Spinal cord (tissue), 10 donors: ENCODE results near the gene TMEM192. TPM values are rescaled to one million over a fixed set of nuclear protein-coding genes. Genes with fewer than 3 reads are reported as not detected.
"Not testable (repeated sequence)": the region's sequence is repeated elsewhere in the genome, so short reads cannot be mapped to it uniquely, and the experiment has no call there.

ENCODE experiments used
- DNase-seq, 6 donors: peaks; one replicate each; pipeline versions ENCODE4 v3.0.0 to v3.0.0-alpha.2; 2013 to 2015; ENCODE audit warnings: low spot score in 6 of 6, low read depth in 4 of 6
- H3K27ac ChIP-seq: one replicate; pipeline ENCODE4 v1.5.1; 2013; ENCODE audit warnings: low read depth, low read length, control low read depth
- H3K27me3 ChIP-seq: one replicate; pipeline ENCODE4 v1.6.1; 2013; ENCODE audit warnings: low read length; ENCODE audit not compliant: control insufficient read depth, insufficient read depth
- H3K36me3 ChIP-seq: one replicate; pipeline ENCODE4 v1.6.1; 2013; ENCODE audit warnings: low read length; ENCODE audit not compliant: control insufficient read depth, insufficient read depth
- H3K4me1 ChIP-seq: one replicate; pipeline ENCODE4 v1.6.1; 2013; ENCODE audit warnings: low read length; ENCODE audit not compliant: control insufficient read depth, insufficient read depth
- H3K4me3 ChIP-seq: one replicate; pipeline ENCODE4 v1.5.1; 2013; ENCODE audit warnings: low read depth, low read length, control low read depth
- H3K9me3 ChIP-seq: one replicate; pipeline ENCODE4 v1.6.1; 2013; ENCODE audit warnings: low read length; ENCODE audit not compliant: control insufficient read depth, insufficient read depth
- WGBS: methylation state at CpG from one replicate; pipeline ENCODE4 v1.1.5; 2013; ENCODE audit warnings: missing lambda C conversion rate; ENCODE audit not compliant: insufficient coverage; 5-methylcytosine and 5-hydroxymethylcytosine counted together
- polyA plus RNA-seq, 2 donors: library from polyadenylated mRNA; unstranded; fragments of 120-200 nt; gene quantifications; one replicate each; pipeline ENCODE4 v1.2.1, GENCODE V29; 2013; ENCODE audit not compliant: insufficient read length in 2 of 2
- total RNA-seq, 2 donors: library from RNA; depleted of rRNA in 1 of 2; stranded (reverse); fragments of 120-200 nt in 1 of 2; fragments of >200 nt in 1 of 2; gene quantifications; one replicate each; pipeline versions ENCODE4 v1.2.3 to v1.2.4, GENCODE V29; 2013 to 2014
- donor health status: healthy.

Gene TMEM192
- total and polyA plus RNA-seq, 4 donors: 17.9 to 20.6 (median 19.1) TPM

DNA sequence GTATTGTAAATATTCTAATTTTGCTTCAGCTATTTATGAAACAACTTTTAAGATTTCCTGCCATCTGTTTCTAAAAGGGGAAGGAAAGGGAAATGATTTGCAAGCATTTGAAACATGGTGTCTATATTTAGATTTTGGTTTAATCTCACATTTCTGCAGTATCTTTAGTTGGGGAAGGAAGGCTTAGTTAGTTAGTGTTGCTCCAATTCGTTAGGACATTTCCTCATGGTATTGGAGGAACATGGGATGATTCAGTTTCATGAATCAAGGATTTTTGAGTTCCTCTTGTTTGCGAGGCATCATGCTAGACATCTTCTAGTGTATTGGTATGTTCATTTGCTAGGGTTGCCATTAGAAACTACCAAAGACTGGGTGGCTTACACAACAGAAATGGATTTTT lies 20.5 kb upstream of the TMEM192 start:
- Histone ChIP-seq H3K9me3 (no peaks in the 10 kb centered on the region), H3K4me1 (no peaks in the 10 kb centered on the region), H3K27me3 (no peaks in the 10 kb centered on the region), H3K27ac (no peak overlapping the region), H3K36me3 (no peaks in the 10 kb centered on the region), H3K4me3 (no peak overlapping the region)
- WGBS: 100% methylated on average over 1 of the region's 2 CpGs
- peak in 1 of 6 donors; percentile 21 for DNase-seq

DNA sequence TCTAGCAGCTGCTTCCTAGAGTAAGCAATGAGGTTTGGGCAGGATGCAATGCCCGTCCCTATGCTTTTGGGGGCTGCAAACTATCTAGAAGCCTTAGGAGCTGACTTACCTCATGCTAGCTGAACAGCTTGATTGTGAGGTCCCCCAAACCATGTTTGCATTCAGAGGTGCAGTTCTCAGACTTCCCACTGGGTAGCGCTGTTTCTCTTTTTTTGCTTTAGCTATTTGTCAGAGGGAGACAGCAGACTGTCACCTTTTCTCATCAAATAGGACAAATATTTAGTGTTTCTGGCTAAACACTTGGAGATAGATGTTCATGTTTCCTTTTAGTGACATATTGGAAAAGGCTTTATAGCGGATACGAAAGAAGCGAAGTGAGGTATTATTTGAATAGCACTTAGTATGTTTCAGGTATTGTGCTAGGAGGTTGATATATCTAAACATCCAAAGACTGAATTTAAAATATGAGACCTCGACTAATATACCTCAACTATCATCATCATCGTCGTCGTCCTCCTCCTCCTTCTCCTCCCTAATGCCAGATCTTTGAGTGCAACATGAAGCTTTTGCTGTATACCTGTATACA lies 18.7 kb upstream of the TMEM192 start:
- H3K27ac ChIP-seq: no peak overlapping the region
- H3K4me3 ChIP-seq: no peak overlapping the region

DNA sequence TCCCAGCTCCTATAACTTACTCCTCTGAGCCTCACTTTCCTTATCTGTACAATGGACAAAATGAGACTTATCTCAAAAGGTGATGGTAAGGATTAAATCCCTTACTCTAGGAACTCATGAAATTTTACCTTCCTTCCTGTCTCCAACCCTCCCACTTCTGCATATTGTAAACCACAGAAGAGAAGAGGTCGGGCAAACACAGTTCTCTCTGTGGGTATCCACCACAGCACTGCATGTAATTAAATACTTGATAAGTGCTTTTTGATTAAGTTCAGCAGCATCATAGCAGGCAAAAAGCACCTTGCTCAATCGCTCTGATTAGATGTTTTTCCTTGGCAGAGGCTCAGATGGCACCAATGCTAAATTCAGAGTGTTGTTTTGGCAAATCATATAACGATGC lies 17.3 kb upstream of the TMEM192 start:
- Histone ChIP-seq H3K4me3 (no peak overlapping the region), H3K4me1 (no peaks in the 10 kb centered on the region), H3K27ac (no peak overlapping the region), H3K36me3 (no peaks in the 10 kb centered on the region), H3K9me3 (no peaks in the 10 kb centered on the region), H3K27me3 (no peaks in the 10 kb centered on the region)
- DNase-seq: peak in 1 of 6 donors; percentile 7
- no CpG with 5 or more reads among the region's 3 CpGs for WGBS

More for the DNA sequence above, 18.7 kb upstream of the TMEM192 start:
- Histone ChIP-seq H3K36me3 (no peaks in the 10 kb centered on the region), H3K9me3 (no peaks in the 10 kb centered on the region), H3K4me1 (no peaks in the 10 kb centered on the region), H3K27me3 (no peaks in the 10 kb centered on the region)
- peak; percentile 59 to 93 (median 68) for DNase-seq
- 0% methylated on average over 2 of the region's 9 CpGs for WGBS

DNA sequence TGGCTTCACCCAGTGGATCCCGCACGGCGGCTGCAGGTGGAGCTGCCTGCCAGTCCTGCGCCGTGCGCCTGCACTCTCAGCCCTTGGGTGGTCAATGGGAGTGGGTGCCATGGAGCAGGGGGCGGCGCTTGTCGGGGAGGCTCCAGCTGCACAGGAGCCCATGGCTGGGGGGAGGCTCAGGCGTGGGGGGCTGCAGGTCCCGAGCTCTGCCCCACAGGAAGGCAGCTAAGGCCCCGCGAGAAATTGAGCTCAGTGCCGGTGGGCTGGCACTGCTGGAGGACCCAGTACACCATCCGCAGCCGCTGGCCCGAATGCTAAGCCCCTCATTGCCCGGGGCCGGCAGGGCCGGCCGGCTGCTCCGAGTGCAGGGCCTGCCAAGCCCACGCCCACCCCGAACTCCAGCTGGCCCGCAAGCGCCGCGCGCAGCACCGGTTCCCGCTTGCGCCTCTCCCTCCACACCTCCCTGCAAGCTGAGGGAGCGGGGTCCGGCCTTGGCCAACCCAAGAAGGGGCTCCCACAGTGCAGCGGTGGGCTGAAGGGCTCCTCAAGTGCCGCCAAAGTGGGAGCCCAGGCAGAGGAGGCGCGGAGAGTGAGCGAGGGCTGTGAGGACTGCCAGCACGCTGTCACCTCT lies 13.3 kb upstream of the TMEM192 start:
- H3K27me3 ChIP-seq, H3K9me3 ChIP-seq, H3K4me1 ChIP-seq, DNase-seq, H3K27ac ChIP-seq, H3K4me3 ChIP-seq, H3K36me3 ChIP-seq: not testable (repeated sequence)
- 97% methylated on average over 34 of the region's 40 CpGs for WGBS

DNA sequence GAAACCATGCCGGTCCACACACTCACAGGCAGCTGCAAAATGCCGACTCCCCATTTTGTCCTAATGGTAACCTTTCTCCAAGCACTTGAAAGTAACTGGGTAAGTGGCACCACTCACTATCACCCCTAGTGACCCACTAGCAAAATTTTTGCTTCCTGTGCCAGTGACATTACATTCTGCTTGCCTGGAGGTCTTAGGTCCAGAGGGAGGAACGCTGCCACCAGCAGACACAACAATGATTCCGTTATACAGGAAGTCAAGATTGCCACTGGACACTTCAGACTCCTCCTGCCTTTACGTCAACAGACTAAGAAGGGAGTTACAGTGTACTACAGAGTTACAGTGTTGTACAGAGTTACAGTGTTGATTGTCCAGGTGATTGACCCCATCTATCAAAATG lies 11.8 kb upstream of the TMEM192 start:
- no peak for DNase-seq
- no peaks in the 10 kb centered on the region for H3K36me3 ChIP-seq

DNA sequence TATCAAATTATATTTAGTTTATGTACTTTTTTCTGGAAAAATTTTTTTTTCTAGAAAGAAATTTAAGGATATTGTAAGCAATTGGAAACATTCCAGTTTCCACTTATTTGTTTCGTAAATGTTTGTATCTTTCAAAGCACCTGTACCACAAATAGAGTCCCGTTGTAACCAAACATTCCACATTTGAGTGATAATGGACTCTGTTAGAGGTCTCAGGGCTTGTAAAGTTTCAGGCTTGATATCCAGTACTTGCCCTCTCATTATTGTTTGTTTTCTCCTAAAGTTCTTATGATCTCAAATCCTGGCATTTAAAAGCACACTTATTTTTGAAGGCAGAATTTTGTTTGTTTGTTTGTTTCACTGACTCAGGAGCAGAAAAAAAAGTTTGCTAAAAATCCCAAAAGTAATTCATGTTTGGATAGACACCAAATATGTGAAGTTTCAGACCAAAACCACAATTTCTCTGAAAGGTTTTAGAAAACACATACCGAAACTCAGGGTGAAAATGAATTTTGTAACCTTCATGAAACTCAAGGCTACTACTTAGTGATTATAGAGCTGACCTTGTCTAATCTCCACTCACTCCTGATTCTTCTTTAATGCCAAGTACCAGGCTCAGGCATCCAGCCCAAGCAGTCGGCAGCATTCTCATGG lies 5.7 kb upstream of the TMEM192 start:
- H3K4me1 ChIP-seq: peaks cover 4% of the 10 kb centered on the region
- H3K27ac ChIP-seq: no peak overlapping the region
- no peak for DNase-seq
- no peaks in the 10 kb centered on the region for H3K36me3 ChIP-seq
- H3K4me3 ChIP-seq: no peak overlapping the region
- no peaks in the 10 kb centered on the region for H3K27me3 ChIP-seq
- H3K9me3 ChIP-seq: no peaks in the 10 kb centered on the region
- 100% methylated on average over 1 of the region's 4 CpGs for WGBS

More for the DNA sequence above, 11.8 kb upstream of the TMEM192 start:
- 97% methylated on average over 3 of the region's 5 CpGs for WGBS
- no peaks in the 10 kb centered on the region for H3K4me1 ChIP-seq
- H3K9me3 ChIP-seq: no peaks in the 10 kb centered on the region
- no peak overlapping the region for H3K4me3 ChIP-seq
- H3K27ac ChIP-seq: no peak overlapping the region
- H3K27me3 ChIP-seq: no peaks in the 10 kb centered on the region

DNA sequence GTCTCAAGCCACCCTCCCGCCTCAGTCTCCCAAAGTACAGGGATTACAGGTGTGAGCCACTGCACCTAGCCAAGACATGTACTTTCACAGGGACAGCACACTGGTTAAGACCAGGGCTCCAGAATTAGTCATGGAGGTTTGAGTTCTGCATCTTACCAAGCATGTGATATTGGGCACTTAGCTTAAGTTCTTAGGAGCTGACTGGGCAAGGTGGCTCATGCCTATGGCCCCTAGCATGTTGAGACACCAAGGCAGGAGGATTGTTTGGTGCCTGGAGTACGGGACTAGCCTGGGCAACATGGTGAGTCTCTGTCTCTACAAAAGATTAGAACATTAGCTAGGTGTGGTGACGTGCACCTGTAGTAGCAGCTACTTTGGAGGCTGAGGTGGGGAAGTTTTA lies 2.6 kb upstream of the TMEM192 start:
- Histone ChIP-seq H3K9me3 (no peaks in the 10 kb centered on the region), H3K27me3 (no peaks in the 10 kb centered on the region), H3K4me1 (peaks cover 10% of the 10 kb centered on the region), H3K27ac (no peak overlapping the region), H3K36me3 (no peaks in the 10 kb centered on the region), H3K4me3 (no peak overlapping the region)
- DNase-seq: no peak
- 100% methylated on average over 3 of the region's 3 CpGs for WGBS

DNA sequence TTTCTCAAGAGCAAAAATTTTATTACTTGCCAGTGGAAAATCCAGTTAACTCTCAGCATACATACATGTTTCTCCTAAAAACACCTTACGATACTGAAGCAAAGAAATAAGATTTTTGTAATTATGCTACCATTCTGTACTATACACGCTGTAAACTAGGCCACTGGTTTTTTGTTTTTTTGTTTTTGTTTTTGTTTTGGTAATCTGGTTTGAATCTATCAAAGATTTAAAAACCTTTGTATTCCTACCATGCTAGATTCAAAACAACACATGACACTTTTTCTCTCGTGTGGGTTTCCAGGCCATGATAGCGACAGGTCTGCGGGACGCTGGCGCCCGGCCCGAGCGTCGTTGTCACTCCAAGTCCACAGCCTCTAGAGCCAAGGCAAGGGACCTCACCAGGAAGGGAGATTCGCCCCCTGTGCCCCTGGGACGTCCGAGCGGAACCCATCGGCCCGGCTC lies 723 bp downstream of the TMEM192 start:
- H3K4me1 ChIP-seq: peaks cover 10% of the 10 kb centered on the region
- H3K27me3 ChIP-seq: no peaks in the 10 kb centered on the region
- H3K9me3 ChIP-seq: no peaks in the 10 kb centered on the region
- peak overlapping the region; percentile 93 for H3K4me3 ChIP-seq
- no peaks in the 10 kb centered on the region for H3K36me3 ChIP-seq
- WGBS: under 1% methylated on average over 15 of the region's 17 CpGs
- peak overlapping the region; percentile 90 for H3K27ac ChIP-seq
- no peak for DNase-seq

DNA sequence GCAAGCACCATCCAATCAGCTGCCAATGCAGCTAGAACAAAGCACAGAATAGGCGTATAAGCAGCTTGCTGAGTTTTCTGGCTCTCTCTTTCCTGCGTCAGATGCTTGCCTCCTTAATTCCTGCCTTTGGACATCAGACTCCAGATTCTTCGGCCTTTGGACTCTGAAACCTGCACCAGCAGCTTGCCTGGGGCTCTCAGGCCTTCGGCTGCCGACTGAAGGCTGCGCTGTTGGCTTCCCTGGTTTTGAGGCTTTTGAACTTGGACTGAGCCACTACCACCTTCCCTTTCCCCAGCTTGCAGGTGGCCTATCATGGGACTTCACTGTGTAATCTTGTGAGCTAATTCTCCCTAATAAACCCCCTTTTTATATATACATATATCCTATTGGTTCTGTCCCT lies 6.1 kb downstream of the TMEM192 start:
- Histone ChIP-seq H3K4me3 (no peak overlapping the region), H3K36me3 (no peaks in the 10 kb centered on the region), H3K27me3 (no peaks in the 10 kb centered on the region), H3K27ac (no peak overlapping the region), H3K9me3 (no peaks in the 10 kb centered on the region), H3K4me1 (no peaks in the 10 kb centered on the region)
- DNase-seq: no peak
- WGBS: 93% methylated on average over 6 of the region's 6 CpGs

DNA sequence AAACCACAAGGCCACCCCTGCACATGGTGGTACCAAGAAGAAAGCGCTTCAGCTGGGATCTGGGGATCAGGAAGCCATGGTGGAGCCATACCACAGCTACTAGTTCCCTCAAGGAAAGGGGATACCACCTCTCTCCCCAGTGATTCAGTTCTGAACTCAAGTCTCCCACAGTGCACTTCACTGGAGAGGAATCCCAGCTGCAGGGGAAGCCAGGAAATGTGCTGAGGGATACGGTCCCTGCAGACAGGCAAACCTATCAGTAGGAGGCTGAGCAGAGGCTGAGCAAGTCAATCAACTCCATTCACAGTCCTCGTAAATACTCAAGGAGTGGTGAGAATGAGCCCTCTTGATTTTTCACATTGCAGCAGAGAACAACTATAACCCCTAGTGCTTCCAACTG lies 11.0 kb downstream of the TMEM192 start:
- no peak overlapping the region for H3K4me3 ChIP-seq
- H3K9me3 ChIP-seq: no peaks in the 10 kb centered on the region
- H3K27me3 ChIP-seq: no peaks in the 10 kb centered on the region
- DNase-seq: no peak
- H3K4me1 ChIP-seq: no peaks in the 10 kb centered on the region
- 79% methylated on average over 3 of the region's 3 CpGs for WGBS
- H3K27ac ChIP-seq: no peak overlapping the region
- H3K36me3 ChIP-seq: peaks cover 20% of the 10 kb centered on the region
